Activated T-cell treated with anti-CD3 and anti-CD28 coated beads for 4 hours (primary cell): ENCODE measurements around the gene BCAS4.
"Not testable (repeated sequence)": the region's sequence is repeated elsewhere in the genome, so short reads cannot be mapped to it uniquely, and the experiment has no call there.

Experiments
- DNase-seq: peaks from one replicate; pipeline ENCODE4 v3.0.0-alpha.2; 2020

Gene BCAS4

GRCh38 chr20:50794846-50795634 is at the start of gene BCAS4:
Gene BCAS4 (plus strand): TSS chr20:50795061. CDS start chr20:50795084, 23 bp downstream.
- peak; percentile 80 for DNase-seq

- DNase-seq, result no peak
These were observed 49.2 kb upstream of the BCAS4 start for GRCh38 chr20:50745634-50746137.

GRCh38 chr20:50746138-50746940 is 48.5 kb upstream of the BCAS4 start:
- no peak for DNase-seq

- no peak for DNase-seq
These were observed 47.6 kb upstream of the BCAS4 start for GRCh38 chr20:50747275-50747674.

GRCh38 chr20:50750145-50750671 is 44.7 kb upstream of the BCAS4 start:
- DNase-seq, result no peak

- no peak for DNase-seq
These were observed 41.7 kb upstream of the BCAS4 start for GRCh38 chr20:50753152-50753551.

- no peak for DNase-seq
These were observed 40.4 kb upstream of the BCAS4 start for GRCh38 chr20:50754420-50754819.

- no peak for DNase-seq
These were observed 38.4 kb upstream of the BCAS4 start for GRCh38 chr20:50756447-50756846.

- DNase-seq, result no peak
These were observed 36.4 kb upstream of the BCAS4 start for GRCh38 chr20:50758469-50758868.

GRCh38 chr20:50758992-50759391 is 35.9 kb upstream of the BCAS4 start:
- DNase-seq, result no peak

GRCh38 chr20:50759678-50760077 is 35.2 kb upstream of the BCAS4 start:
- no peak for DNase-seq

GRCh38 chr20:50762045-50762422 is 32.8 kb upstream of the BCAS4 start:
- DNase-seq, result no peak

- DNase-seq, result no peak
These were observed 32.2 kb upstream of the BCAS4 start for GRCh38 chr20:50762435-50763220.

GRCh38 chr20:50763550-50764458 is 31.1 kb upstream of the BCAS4 start:
- DNase-seq, result not testable (repeated sequence)

- not testable (repeated sequence) for DNase-seq
These were observed 29.6 kb upstream of the BCAS4 start for GRCh38 chr20:50765251-50765650.

- no peak for DNase-seq
These were observed 29.2 kb upstream of the BCAS4 start for GRCh38 chr20:50765674-50766073.

- not testable (repeated sequence) for DNase-seq
These were observed 27.7 kb upstream of the BCAS4 start for GRCh38 chr20:50766955-50767809.

GRCh38 chr20:50768991-50769390 is 25.9 kb upstream of the BCAS4 start:
- not testable (repeated sequence) for DNase-seq

GRCh38 chr20:50769551-50770085 is 25.2 kb upstream of the BCAS4 start:
- not testable (repeated sequence) for DNase-seq

- DNase-seq, result not testable (repeated sequence)
These were observed 23.3 kb upstream of the BCAS4 start for GRCh38 chr20:50771419-50772080.
